CD4-positive, alpha-beta T cell treated with Interleukin-1 beta for 1 hour (primary cell): Measurements from ENCODE around the gene ROPN1B.
"Not testable (repeated sequence)": the region's sequence is repeated elsewhere in the genome, so short reads cannot be mapped to it uniquely, and the experiment has no call there.

Source experiments
- DNase-seq, 2 donors: peaks; one replicate each; pipeline ENCODE4 v3.0.0-alpha.2; 2020 to 2022

ROPN1B gene

GRCh38 chr3:125968701-125969592 is at the start of gene ROPN1B:
Gene ROPN1B (plus strand): TSS chr3:125969178. CDS start chr3:125972055, 2,877 bp downstream.
- DNase-seq = not testable (repeated sequence)

- DNase-seq = not testable (repeated sequence)
Observed at GRCh38 chr3:125920191-125920590, 48.8 kb upstream of the ROPN1B start.

GRCh38 chr3:125920751-125921279 is 48.2 kb upstream of the ROPN1B start:
- not testable (repeated sequence) for DNase-seq

- DNase-seq = peak; percentile 54 to 60
Observed at GRCh38 chr3:125921712-125922111, 47.3 kb upstream of the ROPN1B start.

GRCh38 chr3:125923324-125924115 is 45.5 kb upstream of the ROPN1B start:
- DNase-seq = not testable (repeated sequence)

- not testable (repeated sequence) for DNase-seq
Observed at GRCh38 chr3:125924276-125924675, 44.7 kb upstream of the ROPN1B start.

GRCh38 chr3:125925727-125926126 is 43.3 kb upstream of the ROPN1B start:
- DNase-seq = not testable (repeated sequence)

GRCh38 chr3:125928771-125929545 is 40.0 kb upstream of the ROPN1B start:
- peak; percentile 51 to 68 for DNase-seq

- DNase-seq = not testable (repeated sequence)
Observed at GRCh38 chr3:125929765-125930164, 39.2 kb upstream of the ROPN1B start.

- not testable (repeated sequence) for DNase-seq
Observed at GRCh38 chr3:125931355-125931880, 37.6 kb upstream of the ROPN1B start.

GRCh38 chr3:125933397-125934173 is 35.4 kb upstream of the ROPN1B start:
- not testable (repeated sequence) for DNase-seq

- not testable (repeated sequence) for DNase-seq
Observed at GRCh38 chr3:125935252-125935874, 33.6 kb upstream of the ROPN1B start.

- not testable (repeated sequence) for DNase-seq
Observed at GRCh38 chr3:125936210-125936815, 32.7 kb upstream of the ROPN1B start.

- not testable (repeated sequence) for DNase-seq
Observed at GRCh38 chr3:125936891-125937290, 32.1 kb upstream of the ROPN1B start.

GRCh38 chr3:125947806-125948205 is 21.2 kb upstream of the ROPN1B start:
- DNase-seq = not testable (repeated sequence)

GRCh38 chr3:125948901-125949300 is 20.1 kb upstream of the ROPN1B start:
- DNase-seq = not testable (repeated sequence)

GRCh38 chr3:125951176-125951575 is 17.8 kb upstream of the ROPN1B start:
- DNase-seq = not testable (repeated sequence)

GRCh38 chr3:125957020-125957419 is 12.0 kb upstream of the ROPN1B start:
- DNase-seq = not testable (repeated sequence)

GRCh38 chr3:125957674-125958510 is 11.1 kb upstream of the ROPN1B start:
- DNase-seq = no peak
